ENCODE measurements around the gene ALOX15B. TPM values are rescaled to one million over a fixed set of nuclear protein-coding genes. Genes with fewer than 3 reads are reported as not detected.

The ALOX15B gene
- total RNA-seq, 1 donor from 2014 or later, result 80.2 TPM

- H3K27ac ChIP-seq, result no peak overlapping the region
- intact Hi-C loops (cut with DNase I), result no loop called here
- TF ChIP-seq, protein P1, sequence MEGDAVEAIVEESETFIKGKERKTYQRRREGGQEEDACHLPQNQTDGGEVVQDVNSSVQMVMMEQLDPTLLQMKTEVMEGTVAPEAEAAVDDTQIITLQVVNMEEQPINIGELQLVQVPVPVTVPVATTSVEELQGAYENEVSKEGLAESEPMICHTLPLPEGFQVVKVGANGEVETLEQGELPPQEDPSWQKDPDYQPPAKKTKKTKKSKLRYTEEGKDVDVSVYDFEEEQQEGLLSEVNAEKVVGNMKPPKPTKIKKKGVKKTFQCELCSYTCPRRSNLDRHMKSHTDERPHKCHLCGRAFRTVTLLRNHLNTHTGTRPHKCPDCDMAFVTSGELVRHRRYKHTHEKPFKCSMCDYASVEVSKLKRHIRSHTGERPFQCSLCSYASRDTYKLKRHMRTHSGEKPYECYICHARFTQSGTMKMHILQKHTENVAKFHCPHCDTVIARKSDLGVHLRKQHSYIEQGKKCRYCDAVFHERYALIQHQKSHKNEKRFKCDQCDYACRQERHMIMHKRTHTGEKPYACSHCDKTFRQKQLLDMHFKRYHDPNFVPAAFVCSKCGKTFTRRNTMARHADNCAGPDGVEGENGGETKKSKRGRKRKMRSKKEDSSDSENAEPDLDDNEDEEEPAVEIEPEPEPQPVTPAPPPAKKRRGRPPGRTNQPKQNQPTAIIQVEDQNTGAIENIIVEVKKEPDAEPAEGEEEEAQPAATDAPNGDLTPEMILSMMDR (IDR thresholded peaks at IDR 0.05), result no peak
- H3K9me3 ChIP-seq, result no peaks in the 10 kb centered on the region
- no peak overlapping the region for H3K4me3 ChIP-seq
- H3K27me3 ChIP-seq, result peaks cover 76% of the 10 kb centered on the region
- DNase-seq (no peak), ATAC-seq (no peak)
- H3K36me3 ChIP-seq, result no peaks in the 10 kb centered on the region
- H3K4me1 ChIP-seq, result peaks cover 15% of the 10 kb centered on the region
Measured at GRCh38 chr17:8080208-8080798, 41.4 kb downstream of the ALOX15B start.

GRCh38 chr17:8080799-8081219 lies 42.0 kb downstream of the ALOX15B start:
- Histone ChIP-seq H3K9me3 (no peaks in the 10 kb centered on the region), H3K27me3 (peaks cover 71% of the 10 kb centered on the region), H3K36me3 (no peaks in the 10 kb centered on the region), H3K27ac (no peak overlapping the region), H3K4me3 (no peak overlapping the region), H3K4me1 (peaks cover 15% of the 10 kb centered on the region)
- DNase-seq, result no peak
- ATAC-seq, result no peak
- intact Hi-C loops (cut with DNase I), result no loop called here
- TF ChIP-seq, protein P1 (IDR thresholded peaks at IDR 0.05), result no peak

GRCh38 chr17:8081876-8082275 lies 43.0 kb downstream of the ALOX15B start:
- intact Hi-C loops (cut with DNase I), result no loop called here
- H3K9me3 ChIP-seq, result no peaks in the 10 kb centered on the region
- H3K27me3 ChIP-seq, result peaks cover 60% of the 10 kb centered on the region
- ATAC-seq (no peak), DNase-seq (no peak)
- no peak overlapping the region for H3K27ac ChIP-seq
- H3K36me3 ChIP-seq, result no peaks in the 10 kb centered on the region
- H3K4me1 ChIP-seq, result peaks cover 15% of the 10 kb centered on the region
- TF ChIP-seq, protein P1 (IDR thresholded peaks at IDR 0.05), result no peak
- H3K4me3 ChIP-seq, result no peak overlapping the region

- H3K4me1 ChIP-seq, result peaks cover 15% of the 10 kb centered on the region
- peaks cover 56% of the 10 kb centered on the region for H3K27me3 ChIP-seq
- ATAC-seq (no peak), DNase-seq (no peak)
- no peaks in the 10 kb centered on the region for H3K36me3 ChIP-seq
- TF ChIP-seq, protein P1 (IDR thresholded peaks at IDR 0.05), result no peak
- no peak overlapping the region for H3K27ac ChIP-seq
- no peaks in the 10 kb centered on the region for H3K9me3 ChIP-seq
- intact Hi-C loops (cut with DNase I), result no loop called here
- H3K4me3 ChIP-seq, result no peak overlapping the region
Measured at GRCh38 chr17:8082292-8082691, 43.4 kb downstream of the ALOX15B start.

- Histone ChIP-seq H3K27me3 (peaks cover 42% of the 10 kb centered on the region), H3K4me1 (peaks cover 12% of the 10 kb centered on the region), H3K27ac (no peak overlapping the region), H3K9me3 (no peaks in the 10 kb centered on the region), H3K36me3 (no peaks in the 10 kb centered on the region), H3K4me3 (no peak overlapping the region)
- DNase-seq, result no peak
- intact Hi-C loops (cut with DNase I), result no loop called here
- ATAC-seq, result no peak
- TF ChIP-seq, protein P1 (IDR thresholded peaks at IDR 0.05), result no peak
Measured at GRCh38 chr17:8084250-8084649, 45.4 kb downstream of the ALOX15B start.
